Measurements from ENCODE around the gene SART1. TPM values are rescaled to one million over a fixed set of nuclear protein-coding genes. Genes with fewer than 3 reads are reported as not detected.

SART1 gene
- total and polyA plus RNA-seq, 10 donors: 26.6 to 117 (median 61.9) TPM

DNA sequence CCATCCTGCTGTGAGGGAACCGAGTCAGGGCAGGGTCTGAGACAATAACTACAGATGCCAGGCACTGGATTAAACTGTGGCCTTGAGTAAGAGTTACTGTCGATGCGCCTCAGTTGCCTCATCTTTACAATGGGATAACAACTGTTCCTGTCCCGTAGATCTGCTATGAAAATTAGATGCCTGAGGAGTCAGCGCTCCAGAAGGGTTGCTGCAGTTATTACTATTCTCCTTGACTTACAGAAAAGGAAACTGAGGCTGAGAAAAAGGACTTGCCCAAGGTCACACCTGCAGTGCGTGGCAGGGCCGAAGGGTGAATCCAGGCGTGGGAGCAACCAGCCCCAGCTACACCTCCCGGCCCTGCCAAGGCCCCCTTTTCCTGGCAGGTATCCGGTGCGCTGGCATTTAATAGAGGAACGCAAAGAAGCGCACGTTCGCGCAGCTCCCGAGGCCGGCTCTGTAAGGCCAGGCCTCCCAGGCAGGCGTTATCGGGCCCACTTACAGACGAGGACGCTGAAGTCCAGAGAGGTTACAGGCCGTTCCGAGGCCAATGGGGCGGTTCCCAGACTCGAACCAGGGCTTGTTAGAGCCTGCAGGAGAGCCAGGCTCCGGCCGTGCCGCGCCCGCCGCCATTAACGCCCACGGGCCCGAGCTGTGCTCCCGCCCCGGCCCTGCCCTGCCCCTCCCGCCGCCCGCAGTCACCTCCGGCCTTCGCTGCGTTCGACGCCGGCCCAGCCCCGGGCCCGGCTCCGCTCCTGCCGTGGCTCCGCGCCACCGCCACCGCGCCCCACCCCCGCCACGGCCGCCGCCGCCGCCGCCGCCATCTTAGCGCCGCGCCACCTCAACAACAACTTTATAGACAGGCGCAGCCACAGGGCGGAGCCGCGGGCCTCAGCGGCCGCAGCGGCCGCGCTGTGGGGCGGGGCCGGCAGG lies 43.1 kb upstream of the SART1 start, which contains the start of gene C11orf68:
Gene C11orf68, minus strand, starts transcription at position 852 of the 930 bp plus-strand sequence. Its CDS starts 31 bp downstream, at position 821.
- DNase-seq: no peak
- Histone ChIP-seq H3K4me1 (peaks cover 45 to 85% (median 54%) of the 10 kb centered on the region in 6 donors), H3K27me3 (replicated peaks in 1 of 7) (no peaks in the 10 kb centered on the region), H3K36me3 (peaks cover 0 to 45% (median 17%) of the 10 kb centered on the region in 6 donors), H3K27ac (peak within 1 kb of the TSS; percentile 91 to 98 (median 96)), H3K4me3 (peak within 1 kb of the TSS; percentile 85 to 100 (median 96)), H3K9me3 (no peaks in the 10 kb centered on the region)
- WGBS, 5 donors: 3 to 7% (median 5%) methylated on average over 29 to 77 of the region's 77 CpGs
- TF ChIP-seq, protein P1, sequence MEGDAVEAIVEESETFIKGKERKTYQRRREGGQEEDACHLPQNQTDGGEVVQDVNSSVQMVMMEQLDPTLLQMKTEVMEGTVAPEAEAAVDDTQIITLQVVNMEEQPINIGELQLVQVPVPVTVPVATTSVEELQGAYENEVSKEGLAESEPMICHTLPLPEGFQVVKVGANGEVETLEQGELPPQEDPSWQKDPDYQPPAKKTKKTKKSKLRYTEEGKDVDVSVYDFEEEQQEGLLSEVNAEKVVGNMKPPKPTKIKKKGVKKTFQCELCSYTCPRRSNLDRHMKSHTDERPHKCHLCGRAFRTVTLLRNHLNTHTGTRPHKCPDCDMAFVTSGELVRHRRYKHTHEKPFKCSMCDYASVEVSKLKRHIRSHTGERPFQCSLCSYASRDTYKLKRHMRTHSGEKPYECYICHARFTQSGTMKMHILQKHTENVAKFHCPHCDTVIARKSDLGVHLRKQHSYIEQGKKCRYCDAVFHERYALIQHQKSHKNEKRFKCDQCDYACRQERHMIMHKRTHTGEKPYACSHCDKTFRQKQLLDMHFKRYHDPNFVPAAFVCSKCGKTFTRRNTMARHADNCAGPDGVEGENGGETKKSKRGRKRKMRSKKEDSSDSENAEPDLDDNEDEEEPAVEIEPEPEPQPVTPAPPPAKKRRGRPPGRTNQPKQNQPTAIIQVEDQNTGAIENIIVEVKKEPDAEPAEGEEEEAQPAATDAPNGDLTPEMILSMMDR (IDR thresholded peaks at IDR 0.05 in 8 of 11, conservative IDR thresholded peaks at IDR 0.05 in 3 of 11): no peak
- TF ChIP-seq POLR2A (IDR thresholded peaks at IDR 0.05): peak in 1 of 3 donors; percentile 23
- peak in 2 of 3 donors; percentile 66 to 80 for TF ChIP-seq POLR2AphosphoS5 (IDR thresholded peaks at IDR 0.05)
- intact Hi-C loops (cut with DNase I; ENCODE audit: low total_unique reads): no loop called here

DNA sequence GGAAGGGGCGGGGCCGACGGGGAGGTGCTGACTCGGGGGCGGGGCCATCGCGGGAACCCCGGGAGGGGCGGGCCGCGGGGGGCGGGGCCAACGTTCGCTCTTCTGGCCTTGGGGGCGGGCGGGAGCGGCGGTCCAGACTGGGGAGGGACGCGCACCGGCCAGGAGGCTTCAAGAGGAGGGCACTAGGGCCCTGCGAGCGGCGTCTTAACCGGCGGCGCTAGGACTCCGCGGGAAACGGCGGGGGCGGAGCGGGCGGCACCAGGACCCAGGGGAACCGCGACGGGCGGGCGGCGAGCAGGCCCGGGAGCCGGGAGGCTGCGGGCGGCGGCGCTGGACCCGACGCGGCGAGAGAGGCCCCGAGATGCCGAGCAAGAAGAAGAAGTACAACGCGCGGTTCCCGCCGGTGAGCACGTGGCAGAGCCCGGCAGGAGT lies 42.4 kb upstream of the SART1 start, which contains the start of gene DRAP1:
Gene DRAP1, plus strand, starts transcription at position 286 of the 432 bp plus-strand sequence. Its CDS starts 76 bp downstream, at position 362.
- Histone ChIP-seq H3K9me3 (no peaks in the 10 kb centered on the region), H3K4me3 (peak within 1 kb of the TSS; percentile 85 to 100 (median 96)), H3K36me3 (peaks cover 0 to 52% (median 19%) of the 10 kb centered on the region in 6 donors), H3K4me1 (peaks cover 45 to 81% (median 54%) of the 10 kb centered on the region in 6 donors), H3K27me3 (replicated peaks in 1 of 7) (no peaks in the 10 kb centered on the region), H3K27ac (peak within 1 kb of the TSS; percentile 91 to 98 (median 96))
- TF ChIP-seq, protein P1 (IDR thresholded peaks at IDR 0.05 in 8 of 11, conservative IDR thresholded peaks at IDR 0.05 in 3 of 11): peak in 3 of 11 experiments; percentile 23 to 44 (median 40)
- TF ChIP-seq POLR2A (IDR thresholded peaks at IDR 0.05) (peak in 1 of 3 donors; percentile 82), POLR2AphosphoS5 (IDR thresholded peaks at IDR 0.05) (peak; percentile 84 to 91 (median 87))
- DNase-seq: peak; percentile 100
- 0 to 1% (median 1%) methylated on average over 24 to 59 of the region's 59 CpGs; no CpG with 5 or more reads in 1 of the 5 donors for WGBS, 5 donors
- intact Hi-C loops (cut with DNase I; ENCODE audit: low total_unique reads): no loop called here

DNA sequence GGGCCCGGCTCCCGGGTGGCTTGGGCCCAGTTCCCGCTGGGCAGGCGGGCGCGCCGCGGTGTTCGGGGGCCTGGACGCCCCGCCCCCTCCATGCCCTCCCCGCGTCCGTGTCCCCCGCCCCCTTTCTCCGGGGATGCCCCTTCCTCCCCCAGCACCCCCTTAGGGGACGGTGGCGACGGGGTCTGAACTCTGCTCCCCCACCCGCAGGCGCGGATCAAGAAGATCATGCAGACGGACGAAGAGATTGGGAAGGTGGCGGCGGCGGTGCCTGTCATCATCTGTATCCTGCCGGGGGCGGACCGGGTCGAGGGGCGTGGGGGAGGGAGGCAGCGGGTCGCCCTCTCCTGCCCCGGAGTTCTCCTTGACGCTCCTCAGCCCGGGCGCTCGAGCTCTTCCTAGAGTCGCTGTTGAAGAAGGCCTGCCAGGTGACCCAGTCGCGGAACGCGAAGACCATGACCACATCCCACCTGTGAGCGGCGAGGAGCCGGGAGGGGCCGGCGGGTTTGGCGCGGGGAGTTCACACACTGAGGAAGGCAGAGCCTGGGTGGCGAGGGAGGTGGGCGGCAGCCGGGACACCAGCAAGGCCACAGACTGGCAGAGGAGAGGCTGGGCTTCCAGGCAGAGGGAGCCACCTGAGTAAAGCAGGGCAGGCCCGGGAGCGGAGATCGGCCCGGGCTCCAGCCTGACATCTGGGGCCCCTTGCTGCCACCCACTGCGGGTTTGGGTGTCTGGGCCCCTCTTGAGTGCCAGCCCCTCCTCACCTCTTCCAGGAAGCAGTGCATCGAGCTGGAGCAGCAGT lies 41.8 kb upstream of the SART1 start:
- DNase-seq: peak; percentile 94
- WGBS, 5 donors: 0 to 1% (median 1%) methylated on average over 17 to 60 of the region's 60 CpGs
- Histone ChIP-seq H3K27ac (peak overlapping the region; percentile 76 to 98 (median 96)), H3K4me3 (peak overlapping the region; percentile 83 to 100 (median 96)), H3K36me3 (peaks cover 0 to 58% (median 19%) of the 10 kb centered on the region in 6 donors), H3K27me3 (replicated peaks in 1 of 7) (no peaks in the 10 kb centered on the region), H3K9me3 (no peaks in the 10 kb centered on the region), H3K4me1 (peaks cover 45 to 77% (median 52%) of the 10 kb centered on the region in 6 donors)
- intact Hi-C loops (cut with DNase I; ENCODE audit: low total_unique reads): no loop called here
- TF ChIP-seq, protein P1 (IDR thresholded peaks at IDR 0.05 in 8 of 11, conservative IDR thresholded peaks at IDR 0.05 in 3 of 11): no peak
- TF ChIP-seq POLR2AphosphoS5 (IDR thresholded peaks at IDR 0.05) (peak in 1 of 3 donors; percentile 0), POLR2A (IDR thresholded peaks at IDR 0.05) (no peak)

Measured in spleen (tissue), 11 donors.